NB4 (cell line): Measurements from ENCODE around the gene GABRB2.

Source experiments
- MYC ChIP-seq: IDR thresholded peaks from 2 replicates; pipeline ENCODE4 v1.6.1; 2011; ENCODE audit warnings: low read depth, low read length
- POLR2A ChIP-seq: IDR thresholded peaks from 2 replicates; pipeline ENCODE4 v1.6.1; 2011; ENCODE audit warnings: mild to moderate bottlenecking; ENCODE audit not compliant: insufficient read length; ENCODE audit errors: extremely low read depth
- TF ChIP-seq, protein P1 (sequence below): IDR thresholded peaks from one replicate; pipeline ENCODE4 v1.5.1; 2012; ENCODE audit warnings: low read depth, low read length
- TF ChIP-seq, protein P2 (sequence below): IDR thresholded peaks from 2 replicates; pipeline ENCODE4 v1.6.1; 2011; ENCODE audit warnings: low read depth, low read length

DNA sequence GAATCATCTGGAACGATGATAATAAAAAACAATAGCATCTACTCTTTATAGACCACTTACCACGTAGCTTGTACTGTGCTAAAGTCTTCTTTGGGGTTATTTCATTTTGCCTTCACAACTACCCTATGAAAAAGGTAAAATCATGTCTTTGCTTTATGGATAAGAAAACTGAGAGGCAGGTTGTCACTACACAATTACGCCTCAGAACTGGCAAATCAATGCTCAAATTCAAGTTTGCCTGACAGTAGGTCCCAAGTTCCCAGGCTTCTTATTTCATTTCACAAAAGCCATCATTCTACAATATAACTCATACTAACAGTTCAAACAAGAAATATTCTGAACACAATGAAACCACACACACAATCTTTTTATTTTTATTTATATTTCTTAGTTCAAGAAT lies 258.5 kb downstream of the GABRB2 start:
- TF ChIP-seq, protein P1, sequence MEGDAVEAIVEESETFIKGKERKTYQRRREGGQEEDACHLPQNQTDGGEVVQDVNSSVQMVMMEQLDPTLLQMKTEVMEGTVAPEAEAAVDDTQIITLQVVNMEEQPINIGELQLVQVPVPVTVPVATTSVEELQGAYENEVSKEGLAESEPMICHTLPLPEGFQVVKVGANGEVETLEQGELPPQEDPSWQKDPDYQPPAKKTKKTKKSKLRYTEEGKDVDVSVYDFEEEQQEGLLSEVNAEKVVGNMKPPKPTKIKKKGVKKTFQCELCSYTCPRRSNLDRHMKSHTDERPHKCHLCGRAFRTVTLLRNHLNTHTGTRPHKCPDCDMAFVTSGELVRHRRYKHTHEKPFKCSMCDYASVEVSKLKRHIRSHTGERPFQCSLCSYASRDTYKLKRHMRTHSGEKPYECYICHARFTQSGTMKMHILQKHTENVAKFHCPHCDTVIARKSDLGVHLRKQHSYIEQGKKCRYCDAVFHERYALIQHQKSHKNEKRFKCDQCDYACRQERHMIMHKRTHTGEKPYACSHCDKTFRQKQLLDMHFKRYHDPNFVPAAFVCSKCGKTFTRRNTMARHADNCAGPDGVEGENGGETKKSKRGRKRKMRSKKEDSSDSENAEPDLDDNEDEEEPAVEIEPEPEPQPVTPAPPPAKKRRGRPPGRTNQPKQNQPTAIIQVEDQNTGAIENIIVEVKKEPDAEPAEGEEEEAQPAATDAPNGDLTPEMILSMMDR: no peak
- TF ChIP-seq POLR2A: no peak
- TF ChIP-seq, protein P2, sequence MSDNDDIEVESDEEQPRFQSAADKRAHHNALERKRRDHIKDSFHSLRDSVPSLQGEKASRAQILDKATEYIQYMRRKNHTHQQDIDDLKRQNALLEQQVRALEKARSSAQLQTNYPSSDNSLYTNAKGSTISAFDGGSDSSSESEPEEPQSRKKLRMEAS: no peak
- TF ChIP-seq MYC: no peak
